Measurements from ENCODE around the gene LRRFIP2. TPM values are rescaled to one million over a fixed set of nuclear protein-coding genes. Genes with fewer than 3 reads are reported as not detected.

Gene LRRFIP2
- polyA plus RNA-seq, 1 experiment, result 43.9 TPM

- CTCF ChIA-PET, result no interaction called here
- no peak for DNase-seq (ENCODE audit: low read depth)
- Histone ChIP-seq H3K36me3 (ENCODE audit: control insufficient read depth, insufficient read depth, low read length) (no peaks in the 10 kb centered on the region), H3K4me3 (ENCODE audit: low read depth, low read length) (no peak overlapping the region), H3K27me3 (ENCODE audit: control insufficient read depth, insufficient read depth, low read length) (no peaks in the 10 kb centered on the region)
- TF ChIP-seq CTCF (IDR thresholded peaks at IDR 0.05; ENCODE audit: insufficient read depth, low read depth, low read length), result no peak
- POLR2A ChIA-PET, result no interaction called here
These were observed 61.4 kb downstream of the LRRFIP2 start for GRCh38 chr3:37112987-37113386.

GRCh38 chr3:37111199-37111598 is 63.2 kb downstream of the LRRFIP2 start:
- TF ChIP-seq CTCF (IDR thresholded peaks at IDR 0.05; ENCODE audit: insufficient read depth, low read depth, low read length), result no peak
- H3K36me3 ChIP-seq (ENCODE audit: control insufficient read depth, insufficient read depth, low read length), result no peaks in the 10 kb centered on the region
- no peak for DNase-seq (ENCODE audit: low read depth)
- ChIA-PET CTCF (no interaction called here), POLR2A (interaction anchor here (0.6 kb wide), 1 partner anchor 10 kb away, joined by 9 read pairs; no protein-coding TSS in a partner anchor)
- no peak overlapping the region for H3K4me3 ChIP-seq (ENCODE audit: low read depth, low read length)
- no peaks in the 10 kb centered on the region for H3K27me3 ChIP-seq (ENCODE audit: control insufficient read depth, insufficient read depth, low read length)

- no peak for DNase-seq (ENCODE audit: low read depth)
- ChIA-PET CTCF (interaction anchor here (1.6 kb wide), 1 partner anchor 10 kb away, joined by 4 read pairs; no protein-coding TSS in a partner anchor), POLR2A (no interaction called here)
- H3K27me3 ChIP-seq (ENCODE audit: control insufficient read depth, insufficient read depth, low read length), result no peaks in the 10 kb centered on the region
- no peak overlapping the region for H3K4me3 ChIP-seq (ENCODE audit: low read depth, low read length)
- TF ChIP-seq CTCF (IDR thresholded peaks at IDR 0.05; ENCODE audit: insufficient read depth, low read depth, low read length), result no peak
- no peaks in the 10 kb centered on the region; the same call in 1 of the 2 replicates for H3K36me3 ChIP-seq (ENCODE audit: control insufficient read depth, insufficient read depth, low read length)
These were observed 66.5 kb downstream of the LRRFIP2 start for GRCh38 chr3:37107846-37108245.

GRCh38 chr3:37103103-37103808 is 71.1 kb downstream of the LRRFIP2 start:
- CTCF ChIA-PET, result interaction anchor here (1.0 kb wide), 1 partner anchor 111 kb away, joined by 3 read pairs; no protein-coding TSS in a partner anchor
- POLR2A ChIA-PET, result no interaction called here
- Histone ChIP-seq H3K27me3 (ENCODE audit: control insufficient read depth, insufficient read depth, low read length) (no peaks in the 10 kb centered on the region), H3K36me3 (ENCODE audit: control insufficient read depth, insufficient read depth, low read length) (no peaks in the 10 kb centered on the region; the same call in 1 of the 2 replicates), H3K4me3 (ENCODE audit: low read depth, low read length) (no peak overlapping the region)
- no peak for TF ChIP-seq CTCF (IDR thresholded peaks at IDR 0.05; ENCODE audit: insufficient read depth, low read depth, low read length)
- no peak for DNase-seq (ENCODE audit: low read depth)

- POLR2A ChIA-PET, result interaction anchor here (0.5 kb wide), 1 partner anchor 9 kb away, joined by 3 read pairs; no protein-coding TSS in a partner anchor
These were observed 74.0 kb downstream of the LRRFIP2 start for GRCh38 chr3:37100411-37100810.

More at GRCh38 chr3:37100411-37100810, 74.0 kb downstream of the LRRFIP2 start:
- Histone ChIP-seq H3K27me3 (ENCODE audit: control insufficient read depth, insufficient read depth, low read length) (no peaks in the 10 kb centered on the region), H3K36me3 (ENCODE audit: control insufficient read depth, insufficient read depth, low read length) (no peaks in the 10 kb centered on the region; the same call in 1 of the 2 replicates), H3K4me3 (ENCODE audit: low read depth, low read length) (no peak overlapping the region)
- DNase-seq (ENCODE audit: low read depth), result no peak
- CTCF ChIA-PET, result no interaction called here
- no peak for TF ChIP-seq CTCF (IDR thresholded peaks at IDR 0.05; ENCODE audit: insufficient read depth, low read depth, low read length)

Data from BJ (cell line).